DMS 273 (cell line): ENCODE results near the gene MS4A1.
"Not testable (repeated sequence)": the region's sequence is repeated elsewhere in the genome, so short reads cannot be mapped to it uniquely, and the experiment has no call there.

ENCODE experiments used
- DNase-seq: peaks from one replicate; lab custom pipeline; 2025; ENCODE audit not compliant: unreplicated experiment; lab: John Stamatoyannopoulos, UW

Gene MS4A1

DNA sequence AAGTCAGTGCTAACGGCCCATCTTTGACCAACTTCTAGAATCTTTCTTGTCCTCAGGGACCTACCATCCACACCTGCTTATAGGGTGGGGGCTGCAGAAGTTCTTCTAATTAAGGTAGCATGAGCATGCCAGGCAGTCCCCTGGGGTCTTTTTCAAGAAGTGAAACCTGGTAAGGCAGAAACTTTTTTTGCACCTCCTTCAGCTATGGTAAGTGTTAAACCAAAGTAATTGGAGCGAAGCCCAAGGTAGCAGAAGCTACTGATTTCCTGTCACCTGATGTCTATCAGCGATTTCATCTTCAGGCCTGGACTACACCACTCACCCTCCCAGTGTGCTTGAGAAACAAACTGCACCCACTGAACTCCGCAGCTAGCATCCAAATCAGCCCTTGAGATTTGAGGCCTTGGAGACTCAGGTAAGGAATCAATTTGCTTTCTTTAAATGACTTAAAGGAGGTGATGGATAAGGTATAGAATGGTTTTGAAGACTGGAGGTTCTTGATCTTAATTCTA, at the start of gene MS4A1:
TSS of gene MS4A1 (plus strand) at position 317 of the 512 bp plus-strand sequence. CDS start 6,528 bp downstream, outside the sequence.
- DNase-seq = no peak

DNA sequence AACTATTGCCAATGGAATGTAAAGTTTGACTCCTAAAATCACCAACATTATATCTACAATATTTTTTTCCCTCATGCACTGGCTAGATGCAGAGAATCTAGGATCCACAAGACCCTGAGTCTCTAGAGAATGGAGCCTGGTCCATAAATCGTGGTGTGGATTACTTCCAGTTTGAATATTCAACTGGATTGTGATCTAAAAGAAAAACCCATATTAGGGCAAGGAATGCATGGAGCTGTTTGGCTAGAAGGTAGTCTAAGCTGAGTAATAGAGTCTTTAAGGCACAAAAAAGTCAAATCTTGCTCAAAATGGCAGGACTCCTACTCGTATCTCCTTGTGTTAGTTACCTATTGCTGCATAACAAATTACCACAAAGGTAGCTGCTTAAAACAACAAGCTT, 35.6 kb upstream of the MS4A1 start:
- DNase-seq = no peak

- DNase-seq = no peak
Measured at GRCh38 chr11:60422609-60423008, 33.0 kb upstream of the MS4A1 start.

GRCh38 chr11:60428517-60428916, 27.1 kb upstream of the MS4A1 start:
- no peak for DNase-seq

DNA sequence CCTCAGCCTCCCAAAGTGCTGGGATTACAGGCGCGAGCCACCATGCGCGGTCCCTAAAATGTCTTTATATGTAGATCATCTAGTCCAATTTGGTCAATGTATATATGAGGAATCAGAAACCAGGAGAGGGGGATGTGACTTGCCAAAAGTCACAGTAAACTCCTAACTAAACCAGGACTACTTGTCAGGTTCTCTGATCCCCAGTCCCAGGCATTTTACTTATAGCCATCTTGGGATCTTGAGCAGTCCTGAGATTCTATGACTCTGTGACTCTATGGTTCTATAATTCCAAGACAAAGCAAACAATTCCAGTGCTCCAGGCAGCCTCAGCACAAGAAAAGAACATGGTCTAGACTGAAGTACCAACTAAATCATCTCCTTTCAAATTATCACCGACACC, 26.4 kb upstream of the MS4A1 start, which contains the start of gene MS4A5:
TSS of gene MS4A5 (plus strand) at position 301 of the 400 bp plus-strand sequence. CDS start 103 bp downstream, outside the sequence.
- DNase-seq = no peak

DNA sequence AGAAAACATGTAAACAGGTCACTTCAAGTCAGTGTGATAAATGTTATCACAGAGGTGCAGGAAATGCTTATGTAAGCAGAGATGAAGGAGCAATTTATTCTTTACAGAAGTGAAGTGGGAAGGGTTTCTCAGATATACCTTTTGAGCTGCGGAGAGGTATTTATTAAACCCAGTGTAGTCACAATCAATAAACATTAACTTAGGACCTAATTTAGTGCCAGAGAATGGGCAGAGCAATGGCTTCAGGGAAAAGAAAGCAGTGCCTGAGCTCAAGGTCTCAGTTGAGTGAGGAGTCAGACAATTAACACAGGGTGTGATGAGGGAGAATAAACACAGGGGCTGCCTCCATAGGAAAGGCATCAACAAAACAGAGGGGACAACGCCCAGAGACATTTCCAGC, 24.4 kb upstream of the MS4A1 start:
- DNase-seq = no peak

GRCh38 chr11:60433401-60433800, 22.2 kb upstream of the MS4A1 start:
- no peak for DNase-seq

- DNase-seq = no peak
Measured at GRCh38 chr11:60447070-60447469, 8.6 kb upstream of the MS4A1 start.

DNA sequence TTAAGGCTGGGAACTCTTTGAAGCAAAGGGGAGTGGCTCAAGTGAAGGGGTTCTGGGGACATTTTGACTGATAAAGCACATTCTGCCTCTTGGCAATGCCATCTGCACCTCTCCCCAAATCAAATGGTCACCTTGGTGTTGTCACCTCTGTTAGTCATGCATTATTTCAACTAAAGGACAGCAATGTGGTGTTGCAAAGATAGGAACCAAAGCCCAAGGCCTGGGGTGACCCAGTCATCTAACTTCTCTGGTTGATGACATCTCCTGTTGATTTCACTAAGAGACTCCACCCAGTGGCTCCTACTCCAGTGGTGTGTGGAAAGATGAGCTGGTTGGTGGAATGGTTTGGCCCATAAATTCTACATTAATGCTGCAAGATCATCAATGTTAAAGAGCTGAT, 7.8 kb upstream of the MS4A1 start:
- DNase-seq = no peak

DNA sequence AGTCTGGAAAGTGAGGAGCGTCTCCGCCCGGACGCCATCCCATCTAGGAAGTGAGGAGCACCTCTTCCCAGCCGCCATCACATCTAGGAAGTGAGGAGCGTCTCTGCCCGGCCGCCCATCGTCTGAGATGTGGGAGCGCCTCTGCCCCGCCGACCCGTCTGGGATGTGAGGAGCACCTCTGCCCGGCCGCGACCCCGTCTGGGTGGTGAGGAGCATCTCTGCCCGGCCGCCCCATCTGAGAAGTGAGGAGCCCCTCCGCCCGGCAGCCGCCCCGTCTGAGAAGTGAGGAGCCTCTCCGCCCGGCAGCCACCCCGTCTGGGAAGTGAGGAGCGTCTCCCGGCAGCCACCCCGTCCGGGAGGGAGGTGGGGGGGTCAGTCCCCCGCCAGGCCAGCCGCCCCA, 4.5 kb upstream of the MS4A1 start:
- DNase-seq = not testable (repeated sequence)

- DNase-seq = no peak
Measured at GRCh38 chr11:60454212-60454611, 1.4 kb upstream of the MS4A1 start.

GRCh38 chr11:60457576-60457975, 1.9 kb downstream of the MS4A1 start:
- DNase-seq = no peak

GRCh38 chr11:60459345-60459744, 3.7 kb downstream of the MS4A1 start:
- no peak for DNase-seq

DNA sequence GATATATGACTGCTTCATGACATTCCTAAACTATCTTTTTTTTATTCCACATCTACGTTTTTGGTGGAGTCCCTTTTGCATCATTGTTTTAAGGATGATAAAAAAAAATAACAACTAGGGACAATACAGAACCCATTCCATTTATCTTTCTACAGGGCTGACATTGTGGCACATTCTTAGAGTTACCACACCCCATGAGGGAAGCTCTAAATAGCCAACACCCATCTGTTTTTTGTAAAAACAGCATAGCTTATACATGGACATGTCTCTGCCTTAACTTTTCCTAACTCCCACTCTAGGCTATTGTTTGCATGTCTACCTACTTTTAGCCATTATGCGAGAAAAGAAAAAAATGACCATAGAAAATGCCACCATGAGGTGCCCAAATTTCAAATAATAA, 13.2 kb downstream of the MS4A1 start:
- no peak for DNase-seq

DNA sequence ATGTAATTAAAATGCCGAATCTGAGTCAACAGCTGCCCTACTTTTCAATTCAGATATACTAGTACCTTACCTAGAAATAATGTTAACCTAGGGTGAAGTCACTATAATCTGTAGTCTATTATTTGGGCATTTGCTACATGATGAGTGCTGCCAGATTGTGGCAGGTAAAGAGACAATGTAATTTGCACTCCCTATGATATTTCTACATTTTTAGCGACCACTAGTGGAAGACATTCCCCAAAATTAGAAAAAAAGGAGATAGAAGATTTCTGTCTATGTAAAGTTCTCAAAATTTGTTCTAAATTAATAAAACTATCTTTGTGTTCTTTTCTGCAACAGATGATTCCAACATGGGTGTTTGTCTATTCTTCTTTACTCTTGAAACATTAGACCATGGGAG, 14.1 kb downstream of the MS4A1 start:
- no peak for DNase-seq

GRCh38 chr11:60477035-60477445, 21.4 kb downstream of the MS4A1 start:
- no peak for DNase-seq

- no peak for DNase-seq
Measured at GRCh38 chr11:60482361-60482760, 26.7 kb downstream of the MS4A1 start.

DNA sequence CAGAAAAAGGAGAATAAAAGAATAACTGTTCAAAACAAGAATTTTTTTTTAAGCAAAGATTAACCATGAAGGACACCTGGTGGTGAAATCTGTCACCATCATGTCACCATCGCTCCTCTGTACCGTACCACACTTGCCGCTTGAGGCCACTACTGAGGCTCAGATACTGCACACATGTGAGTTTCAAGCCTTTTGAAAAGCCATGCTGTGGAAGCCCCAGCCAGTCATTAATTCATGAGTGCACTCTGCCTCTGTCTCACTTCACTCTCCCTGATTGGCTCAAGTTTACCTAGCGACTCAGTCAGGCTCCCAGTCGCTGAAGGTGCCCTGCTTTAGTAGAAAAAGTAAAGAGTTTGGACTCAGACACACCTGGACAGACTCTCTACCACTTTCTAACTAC, 30.3 kb downstream of the MS4A1 start:
- no peak for DNase-seq

- DNase-seq = no peak
Measured at GRCh38 chr11:60492488-60493009, 36.9 kb downstream of the MS4A1 start, which contains the start of gene MS4A12. Gene MS4A12 (plus strand): TSS chr11:60492778. CDS start chr11:60497319, 4,541 bp downstream.

- DNase-seq = no peak
Measured at GRCh38 chr11:60493454-60493853, 37.8 kb downstream of the MS4A1 start.

GRCh38 chr11:60498399-60498798, 42.8 kb downstream of the MS4A1 start:
- no peak for DNase-seq

DNA sequence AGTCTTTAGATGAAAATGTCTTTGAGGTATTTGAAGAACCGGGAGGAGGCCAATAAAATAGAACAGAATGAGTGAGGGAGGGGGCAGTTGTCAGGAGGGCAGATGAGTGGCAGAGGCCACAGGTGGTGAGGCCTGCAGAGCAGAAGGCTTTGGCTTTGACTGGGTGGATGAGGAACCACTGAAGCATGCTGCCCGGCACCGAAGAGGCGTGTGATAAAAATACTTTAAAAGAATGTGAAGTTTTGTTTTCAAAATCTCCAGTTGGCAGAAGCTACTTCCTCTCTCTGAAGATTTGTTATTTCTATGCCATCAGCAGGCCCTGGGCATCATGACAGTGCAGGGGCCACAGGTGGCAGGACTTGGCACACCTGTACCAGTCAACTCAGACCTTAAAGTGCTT, 43.2 kb downstream of the MS4A1 start:
- no peak for DNase-seq

GRCh38 chr11:60500276-60500910, 44.7 kb downstream of the MS4A1 start:
- no peak for DNase-seq
